Measurements from ENCODE around the gene ACTL6A.

The ACTL6A gene

GRCh38 chr3:179533274-179533673 is 29.5 kb upstream of the ACTL6A start:
- TF ChIP-seq, protein P1, sequence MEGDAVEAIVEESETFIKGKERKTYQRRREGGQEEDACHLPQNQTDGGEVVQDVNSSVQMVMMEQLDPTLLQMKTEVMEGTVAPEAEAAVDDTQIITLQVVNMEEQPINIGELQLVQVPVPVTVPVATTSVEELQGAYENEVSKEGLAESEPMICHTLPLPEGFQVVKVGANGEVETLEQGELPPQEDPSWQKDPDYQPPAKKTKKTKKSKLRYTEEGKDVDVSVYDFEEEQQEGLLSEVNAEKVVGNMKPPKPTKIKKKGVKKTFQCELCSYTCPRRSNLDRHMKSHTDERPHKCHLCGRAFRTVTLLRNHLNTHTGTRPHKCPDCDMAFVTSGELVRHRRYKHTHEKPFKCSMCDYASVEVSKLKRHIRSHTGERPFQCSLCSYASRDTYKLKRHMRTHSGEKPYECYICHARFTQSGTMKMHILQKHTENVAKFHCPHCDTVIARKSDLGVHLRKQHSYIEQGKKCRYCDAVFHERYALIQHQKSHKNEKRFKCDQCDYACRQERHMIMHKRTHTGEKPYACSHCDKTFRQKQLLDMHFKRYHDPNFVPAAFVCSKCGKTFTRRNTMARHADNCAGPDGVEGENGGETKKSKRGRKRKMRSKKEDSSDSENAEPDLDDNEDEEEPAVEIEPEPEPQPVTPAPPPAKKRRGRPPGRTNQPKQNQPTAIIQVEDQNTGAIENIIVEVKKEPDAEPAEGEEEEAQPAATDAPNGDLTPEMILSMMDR (conservative IDR thresholded peaks at IDR 0.05; ENCODE audit: low read depth, low read length): no peak
- no peak for DNase-seq (ENCODE audit: low read depth)
- H3K4me3 ChIP-seq (ENCODE audit: low read length): no peak overlapping the region

GRCh38 chr3:179536256-179536655 is 26.5 kb upstream of the ACTL6A start:
- TF ChIP-seq, protein P1 (conservative IDR thresholded peaks at IDR 0.05; ENCODE audit: low read depth, low read length): no peak
- H3K4me3 ChIP-seq (ENCODE audit: low read length): no peak overlapping the region
- no peak for DNase-seq (ENCODE audit: low read depth)

- TF ChIP-seq, protein P1 (conservative IDR thresholded peaks at IDR 0.05; ENCODE audit: low read depth, low read length): no peak
- no peak for DNase-seq (ENCODE audit: low read depth)
- no peak overlapping the region for H3K4me3 ChIP-seq (ENCODE audit: low read length)
Measured at GRCh38 chr3:179541094-179541493, 21.6 kb upstream of the ACTL6A start.

DNA sequence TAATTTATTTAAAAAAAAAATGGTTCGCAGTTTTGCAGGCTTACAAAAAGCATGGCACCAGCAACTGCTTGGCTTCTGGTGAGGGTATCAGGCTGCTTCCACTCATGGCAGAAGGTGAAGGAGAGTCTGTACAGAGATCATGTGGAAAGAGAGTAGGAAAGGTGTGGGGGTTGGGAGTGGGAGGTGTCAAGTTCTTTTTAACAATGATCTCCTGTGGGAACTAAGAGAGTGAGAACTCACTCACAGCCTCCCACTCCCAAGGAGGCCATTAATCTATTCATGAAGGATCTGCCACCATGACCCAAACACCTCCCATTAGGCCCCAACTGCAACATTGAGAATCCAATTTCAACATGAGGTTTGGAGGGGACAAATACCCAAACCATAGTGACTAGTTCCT is 21.1 kb upstream of the ACTL6A start:
- no peak for DNase-seq (ENCODE audit: low read depth)
- TF ChIP-seq, protein P1 (conservative IDR thresholded peaks at IDR 0.05; ENCODE audit: low read depth, low read length): no peak

DNA sequence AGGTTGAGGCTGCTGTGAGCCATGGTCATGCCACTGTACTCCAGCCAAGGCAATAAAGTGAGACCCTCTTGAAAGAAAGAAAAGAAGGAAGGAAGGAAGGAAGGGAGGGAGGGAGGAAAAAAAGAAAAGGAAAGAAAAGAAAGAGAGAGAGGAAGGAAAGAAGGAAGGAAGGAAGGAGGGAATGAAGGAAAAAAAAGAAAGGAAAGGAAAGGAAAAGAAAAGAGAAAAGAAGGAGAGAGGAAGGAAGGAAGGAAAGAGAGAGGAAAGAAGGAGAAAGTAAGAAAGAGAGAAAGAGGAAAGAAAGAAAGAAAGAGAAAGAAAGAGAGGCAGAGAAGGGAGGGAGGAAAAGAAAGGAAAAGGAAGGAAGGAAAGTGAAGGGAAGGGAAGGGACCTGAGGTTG is 20.4 kb upstream of the ACTL6A start:
- no peak overlapping the region for H3K4me3 ChIP-seq (ENCODE audit: low read length)
- TF ChIP-seq, protein P1 (conservative IDR thresholded peaks at IDR 0.05; ENCODE audit: low read depth, low read length): no peak
- no peak for DNase-seq (ENCODE audit: low read depth)

More for the DNA sequence above, 21.1 kb upstream of the ACTL6A start:
- H3K4me3 ChIP-seq (ENCODE audit: low read length): no peak overlapping the region

GRCh38 chr3:179544981-179545645 is 17.6 kb upstream of the ACTL6A start:
- H3K4me3 ChIP-seq (ENCODE audit: low read length): no peak overlapping the region

DNA sequence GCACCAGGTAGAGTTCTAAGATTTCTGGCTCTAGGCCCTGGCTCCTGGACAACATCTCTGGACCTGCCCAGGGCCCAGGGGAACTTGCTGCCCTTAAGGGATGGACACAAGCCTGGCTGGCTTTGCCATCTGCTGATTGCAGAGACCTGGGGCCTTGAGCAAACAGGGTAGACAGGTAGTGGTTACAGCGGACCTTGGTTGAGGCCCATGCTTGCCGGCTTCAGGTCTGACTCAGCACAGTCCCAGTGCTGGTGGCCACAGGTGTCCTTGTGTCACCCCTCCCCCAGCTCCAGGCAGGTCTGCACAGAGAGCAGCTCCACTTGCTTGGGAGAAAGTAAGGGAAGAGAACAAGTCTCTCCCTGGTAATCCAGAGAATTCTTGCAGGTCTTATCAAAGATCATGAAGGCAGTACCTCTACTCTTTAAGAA is 15.9 kb upstream of the ACTL6A start:
- H3K4me3 ChIP-seq (ENCODE audit: low read length): no peak overlapping the region
- DNase-seq (ENCODE audit: low read depth): no peak
- TF ChIP-seq, protein P1 (conservative IDR thresholded peaks at IDR 0.05; ENCODE audit: low read depth, low read length): no peak

More at GRCh38 chr3:179544981-179545645, 17.6 kb upstream of the ACTL6A start:
- DNase-seq (ENCODE audit: low read depth): no peak
- TF ChIP-seq, protein P1 (conservative IDR thresholded peaks at IDR 0.05; ENCODE audit: low read depth, low read length): no peak

Measured in retinal pigment epithelial cell (primary cell).